ENCODE measurements around the gene NSMF. TPM values are rescaled to one million over a fixed set of nuclear protein-coding genes. Genes with fewer than 3 reads are reported as not detected.

NSMF gene
- total and polyA plus RNA-seq, 2 of the 8 experiments (the other 6 are each of a cell fraction or from before 2014, with no cell fraction given), result 56.7 to 65.1 TPM

GRCh38 chr9:137487454-137488326, 28.6 kb upstream of the NSMF start (continued):
- TF ChIP-seq CREB1 (IDR thresholded peaks at IDR 0.05) (no peak), HDAC2 (IDR thresholded peaks at IDR 0.05; ENCODE audit: borderline replicate concordance in 1 of 2, low read depth in 2 of 2, low read length in 2 of 2) (no peak), GABPA (IDR thresholded peaks at IDR 0.05; ENCODE audit: borderline replicate concordance, insufficient read depth, low read length) (no peak)
- TF ChIP-seq, protein P1, sequence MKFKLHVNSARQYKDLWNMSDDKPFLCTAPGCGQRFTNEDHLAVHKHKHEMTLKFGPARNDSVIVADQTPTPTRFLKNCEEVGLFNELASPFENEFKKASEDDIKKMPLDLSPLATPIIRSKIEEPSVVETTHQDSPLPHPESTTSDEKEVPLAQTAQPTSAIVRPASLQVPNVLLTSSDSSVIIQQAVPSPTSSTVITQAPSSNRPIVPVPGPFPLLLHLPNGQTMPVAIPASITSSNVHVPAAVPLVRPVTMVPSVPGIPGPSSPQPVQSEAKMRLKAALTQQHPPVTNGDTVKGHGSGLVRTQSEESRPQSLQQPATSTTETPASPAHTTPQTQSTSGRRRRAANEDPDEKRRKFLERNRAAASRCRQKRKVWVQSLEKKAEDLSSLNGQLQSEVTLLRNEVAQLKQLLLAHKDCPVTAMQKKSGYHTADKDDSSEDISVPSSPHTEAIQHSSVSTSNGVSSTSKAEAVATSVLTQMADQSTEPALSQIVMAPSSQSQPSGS (IDR thresholded peaks at IDR 0.05; ENCODE audit: low read length), result no peak

Measured in H1 (cell line).